Endodermal cell (in vitro differentiated cells): ENCODE results near the gene CAPS2. TPM values are rescaled to one million over a fixed set of nuclear protein-coding genes. Genes with fewer than 3 reads are reported as not detected.
"Not testable (repeated sequence)": the region's sequence is repeated elsewhere in the genome, so short reads cannot be mapped to it uniquely, and the experiment has no call there.

Experiments
- DNase-seq: peaks from one replicate; pipeline ENCODE4 v3.0.0-alpha.2; 2017
- H3K27ac ChIP-seq: 2 replicates; pipeline ENCODE4 v1.5.1; 2013; ENCODE audit warnings: mild to moderate bottlenecking, low read depth, low read length, moderate library complexity
- H3K27me3 ChIP-seq: 2 replicates; pipeline ENCODE4 v1.6.1; 2013; ENCODE audit warnings: mild to moderate bottlenecking, low read length, moderate library complexity; ENCODE audit not compliant: insufficient read depth, control insufficient read depth, poor library complexity, severe bottlenecking
- H3K36me3 ChIP-seq: 2 replicates; pipeline ENCODE4 v1.7.0; 2013; ENCODE audit warnings: mild to moderate bottlenecking, low read length, moderate library complexity; ENCODE audit not compliant: control insufficient read depth, insufficient read depth
- H3K4me1 ChIP-seq: one replicate; pipeline ENCODE4 v1.7.0; 2013; ENCODE audit warnings: low read length; ENCODE audit not compliant: control insufficient read depth, insufficient read depth
- H3K4me3 ChIP-seq: 2 replicates; pipeline ENCODE4 v1.5.1; 2013; ENCODE audit warnings: mild to moderate bottlenecking, low read length, moderate library complexity
- H3K9ac ChIP-seq: 2 replicates; pipeline ENCODE4 v1.6.1; 2013; ENCODE audit warnings: mild to moderate bottlenecking, low read length, moderate library complexity; ENCODE audit not compliant: poor library complexity, severe bottlenecking; ENCODE audit errors: extremely low read depth
- H3K9me3 ChIP-seq: 2 replicates; pipeline ENCODE4 v1.6.1; 2013; ENCODE audit warnings: mild to moderate bottlenecking, low read length, moderate library complexity; ENCODE audit not compliant: control insufficient read depth
- H3K27ac Mint-ChIP-seq: 2 replicates; pipeline ENCODE4 v1.8.0; 2020; ENCODE audit warnings: mixed read lengths
- H3K27me3 Mint-ChIP-seq: 2 replicates; pipeline ENCODE4 v1.8.0; 2021; ENCODE audit warnings: mild to moderate bottlenecking, mixed read lengths; ENCODE audit not compliant: insufficient read depth
- H3K36me3 Mint-ChIP-seq: 2 replicates; pipeline ENCODE4 v1.8.0; 2020; ENCODE audit warnings: low read depth, mixed read lengths
- H3K4me1 Mint-ChIP-seq: 2 replicates; pipeline ENCODE4 v1.8.0; 2020; ENCODE audit warnings: mixed read lengths
- H3K4me3 Mint-ChIP-seq: 2 replicates; pipeline ENCODE4 v1.8.0; 2020; ENCODE audit warnings: mild to moderate bottlenecking, moderate library complexity, mixed read lengths
- H3K9me3 Mint-ChIP-seq: 2 replicates; pipeline ENCODE4 v1.8.0; 2020; ENCODE audit warnings: mild to moderate bottlenecking, mixed read lengths
- CTCF ChIP-seq: fragments of 200-600 bp; sonication (generic); conservative IDR thresholded peaks from 2 replicates; pipeline ENCODE4 v1.5.0; 2021; ENCODE audit warnings: antibody characterized with exemption, mild to moderate bottlenecking
- WGBS, 2 experiments: methylation state at CpG; one replicate each; pipeline versions ENCODE4 v1.1.5 to v1.1.7; 2013; ENCODE audit warnings: missing lambda C conversion rate in 2 of 2, mixed read lengths in 1 of 2; ENCODE audit not compliant: insufficient coverage in 1 of 2, insufficient read length in 1 of 2; 5-methylcytosine and 5-hydroxymethylcytosine counted together
- total RNA-seq, 2 donors: library from RNA; stranded (reverse); fragmentation: NEBNext Ultra II Directional in 1 of 2; extraction: Animal tissue kit (Norgen Biotek cat#: 25700) in 1 of 2; gene quantifications; 2 replicates in 1 of 2; 3 replicates in 1 of 2; pipeline ENCODE4 v1.2.1, GENCODE V29; 2021

Gene CAPS2
- total RNA-seq, 2 donors from 2014 or later: 3.9 to 5.5 TPM

GRCh38 chr12:75349946-75350345 is 19.8 kb upstream of the CAPS2 start:
- H3K27ac Mint-ChIP-seq: no peak overlapping the region
- no peak overlapping the region for H3K4me3 Mint-ChIP-seq
- WGBS, 2 experiments: 93% methylated on average over 4 of the region's 4 CpGs; no CpG with 5 or more reads in 1 of the 2 experiments
- no peak overlapping the region for H3K27ac ChIP-seq
- no peaks in the 10 kb centered on the region for H3K4me1 Mint-ChIP-seq
- no peaks in the 10 kb centered on the region for H3K27me3 ChIP-seq
- DNase-seq: peak; percentile 61
- H3K9me3 Mint-ChIP-seq: peaks cover 11% of the 10 kb centered on the region
- H3K4me1 ChIP-seq: peaks cover 4% of the 10 kb centered on the region
- no peak overlapping the region for H3K9ac ChIP-seq
- H3K36me3 ChIP-seq: no peaks in the 10 kb centered on the region
- H3K9me3 ChIP-seq: peaks cover 3% of the 10 kb centered on the region
- H3K36me3 Mint-ChIP-seq: peaks cover under 1% of the 10 kb centered on the region
- TF ChIP-seq CTCF: no peak
- H3K4me3 ChIP-seq: no peak overlapping the region
- H3K27me3 Mint-ChIP-seq: no peaks in the 10 kb centered on the region

- not testable (repeated sequence) for H3K9me3 Mint-ChIP-seq, H3K4me3 ChIP-seq, H3K27me3 Mint-ChIP-seq, H3K27ac ChIP-seq, H3K9me3 ChIP-seq, H3K27ac Mint-ChIP-seq, DNase-seq, H3K4me3 Mint-ChIP-seq, H3K9ac ChIP-seq, H3K4me1 ChIP-seq, H3K4me1 Mint-ChIP-seq, H3K27me3 ChIP-seq, H3K36me3 Mint-ChIP-seq, H3K36me3 ChIP-seq
- WGBS, 2 experiments: 92 to 100% methylated on average over 3 to 6 of the region's 6 CpGs
Observed at GRCh38 chr12:75346215-75346614, 16.1 kb upstream of the CAPS2 start.

- no peaks in the 10 kb centered on the region for H3K9me3 ChIP-seq
- no peak for TF ChIP-seq CTCF
- H3K4me1 Mint-ChIP-seq: no peaks in the 10 kb centered on the region
- H3K4me3 ChIP-seq: no peak overlapping the region
- H3K36me3 Mint-ChIP-seq: no peaks in the 10 kb centered on the region
- peaks cover 4% of the 10 kb centered on the region for H3K4me1 ChIP-seq
- H3K27me3 ChIP-seq: no peaks in the 10 kb centered on the region
- no peak for DNase-seq
- no peak overlapping the region for H3K4me3 Mint-ChIP-seq
- peaks cover 4% of the 10 kb centered on the region for H3K9me3 Mint-ChIP-seq
- H3K9ac ChIP-seq: no peak overlapping the region
- no peaks in the 10 kb centered on the region for H3K27me3 Mint-ChIP-seq
- 40 to 78% methylated on average over 1 of the region's 2 CpGs for WGBS, 2 experiments
- no peak overlapping the region for H3K27ac Mint-ChIP-seq
- no peak overlapping the region for H3K27ac ChIP-seq
- H3K36me3 ChIP-seq: no peaks in the 10 kb centered on the region
Observed at GRCh38 chr12:75345531-75345930, 15.4 kb upstream of the CAPS2 start.

- H3K27me3 Mint-ChIP-seq: no peaks in the 10 kb centered on the region
Observed at GRCh38 chr12:75341873-75342272, 11.7 kb upstream of the CAPS2 start.

More at GRCh38 chr12:75341873-75342272, 11.7 kb upstream of the CAPS2 start:
- H3K36me3 ChIP-seq: no peaks in the 10 kb centered on the region
- 89 to 100% methylated on average over 2 to 5 of the region's 5 CpGs for WGBS, 2 experiments
- H3K4me3 ChIP-seq: no peak overlapping the region
- H3K27ac Mint-ChIP-seq: no peak overlapping the region
- H3K4me1 Mint-ChIP-seq: no peaks in the 10 kb centered on the region
- no peaks in the 10 kb centered on the region for H3K9me3 ChIP-seq
- H3K36me3 Mint-ChIP-seq: no peaks in the 10 kb centered on the region
- no peak overlapping the region for H3K27ac ChIP-seq
- no peaks in the 10 kb centered on the region for H3K27me3 ChIP-seq
- no peaks in the 10 kb centered on the region for H3K4me1 ChIP-seq
- TF ChIP-seq CTCF: no peak
- H3K4me3 Mint-ChIP-seq: no peak overlapping the region
- H3K9ac ChIP-seq: no peak overlapping the region
- H3K9me3 Mint-ChIP-seq: peaks cover 4% of the 10 kb centered on the region
- DNase-seq: peak; percentile 44
